Activated naive CD4-positive, alpha-beta T cell treated with anti-CD3 and anti-CD28 coated beads, Interleukin-2, amount 50 U/mL, for 72 hours (primary cell): ENCODE data around the gene RPH3AL. TPM values are rescaled to one million over a fixed set of nuclear protein-coding genes. Genes with fewer than 3 reads are reported as not detected.
"Not testable (repeated sequence)": the region's sequence is repeated elsewhere in the genome, so short reads cannot be mapped to it uniquely, and the experiment has no call there.

Experiments
- ATAC-seq, 2 donors: fragments of 150-1000 bp; cut with Tn5 transposase; 2 replicates each; pipeline ENCODE4 v1.10.0; 2021; ENCODE audit warnings: mild to moderate bottlenecking in 2 of 2, moderate library complexity in 2 of 2
- DNase-seq, 2 donors: peaks; one replicate each; pipeline ENCODE4 v3.0.0; 2021 to 2022; ENCODE audit warnings: low spot score in 2 of 2
- H3K27ac Mint-ChIP-seq, 2 donors: one replicate each; pipeline ENCODE4 v1.8.0; 2022; ENCODE audit warnings: mild to moderate bottlenecking in 2 of 2, mixed read lengths in 2 of 2
- H3K36me3 Mint-ChIP-seq, 2 donors: one replicate each; pipeline ENCODE4 v1.8.0; 2022; ENCODE audit warnings: mixed read lengths in 2 of 2
- H3K9me3 Mint-ChIP-seq, 2 donors: one replicate each; pipeline ENCODE4 v1.8.0; 2022; ENCODE audit warnings: mixed read lengths in 2 of 2
- total RNA-seq, 2 donors: library from RNA; stranded (reverse); gene quantifications; one replicate each; pipeline ENCODE4 v1.2.3, GENCODE V29; 2022

Gene RPH3AL
- total RNA-seq, 2 donors from 2014 or later, result 2.0 to 3.8 TPM

GRCh38 chr17:177155-177554 lies 175.5 kb downstream of the RPH3AL start:
- no peak for ATAC-seq
- no peak for DNase-seq
- Mint-ChIP-seq H3K9me3 (no peaks in the 10 kb centered on the region), H3K27ac (no peak overlapping the region), H3K36me3 (no peaks in the 10 kb centered on the region)

GRCh38 chr17:173166-173911 lies 179.3 kb downstream of the RPH3AL start:
- DNase-seq (no peak), ATAC-seq (no peak)
- Mint-ChIP-seq H3K9me3 (no peaks in the 10 kb centered on the region), H3K36me3 (no peaks in the 10 kb centered on the region), H3K27ac (no peak overlapping the region)

GRCh38 chr17:172401-172800 lies 180.2 kb downstream of the RPH3AL start:
- no peaks in the 10 kb centered on the region for H3K9me3 Mint-ChIP-seq
- no peak overlapping the region for H3K27ac Mint-ChIP-seq
- ATAC-seq (no peak), DNase-seq (no peak)
- H3K36me3 Mint-ChIP-seq, result no peaks in the 10 kb centered on the region

GRCh38 chr17:171871-172270 lies 180.7 kb downstream of the RPH3AL start:
- no peaks in the 10 kb centered on the region for H3K36me3 Mint-ChIP-seq
- ATAC-seq, result no peak

GRCh38 chr17:170130-170670 lies 182.4 kb downstream of the RPH3AL start:
- Mint-ChIP-seq H3K27ac (no peak overlapping the region), H3K36me3 (no peaks in the 10 kb centered on the region), H3K9me3 (no peaks in the 10 kb centered on the region)
- ATAC-seq (no peak), DNase-seq (no peak)

More at GRCh38 chr17:171871-172270, 180.7 kb downstream of the RPH3AL start:
- DNase-seq, result no peak
- Mint-ChIP-seq H3K9me3 (no peaks in the 10 kb centered on the region), H3K27ac (no peak overlapping the region)

- H3K27ac Mint-ChIP-seq, H3K36me3 Mint-ChIP-seq, H3K9me3 Mint-ChIP-seq, DNase-seq, ATAC-seq: not testable (repeated sequence)
These were observed 184.0 kb downstream of the RPH3AL start for GRCh38 chr17:168614-169013.

GRCh38 chr17:165939-166338 lies 186.7 kb downstream of the RPH3AL start:
- Mint-ChIP-seq H3K9me3 (no peaks in the 10 kb centered on the region), H3K36me3 (no peaks in the 10 kb centered on the region), H3K27ac (no peak overlapping the region)
- no peak for DNase-seq
- no peak for ATAC-seq

GRCh38 chr17:164303-165235 lies 188.0 kb downstream of the RPH3AL start:
- peak in 1 of 2 donors; percentile 61 for ATAC-seq

GRCh38 chr17:163514-164098 lies 189.0 kb downstream of the RPH3AL start:
- no peak for ATAC-seq
- Mint-ChIP-seq H3K27ac (no peak overlapping the region), H3K36me3 (no peaks in the 10 kb centered on the region), H3K9me3 (no peaks in the 10 kb centered on the region)
- DNase-seq, result no peak

More at GRCh38 chr17:164303-165235, 188.0 kb downstream of the RPH3AL start:
- H3K9me3 Mint-ChIP-seq, result no peaks in the 10 kb centered on the region
- no peak overlapping the region for H3K27ac Mint-ChIP-seq
- no peaks in the 10 kb centered on the region for H3K36me3 Mint-ChIP-seq
- DNase-seq, result no peak

GRCh38 chr17:162689-163088 lies 189.9 kb downstream of the RPH3AL start:
- Mint-ChIP-seq H3K36me3 (no peaks in the 10 kb centered on the region), H3K9me3 (no peaks in the 10 kb centered on the region), H3K27ac (no peak overlapping the region)
- no peak for ATAC-seq
- DNase-seq, result no peak

Other genes with a start within 250 kb of the RPH3AL start
- not detected for gene SCGB1C2, start 215.2 kb downstream of the RPH3AL start, total RNA-seq
- under 1 TPM in 1 of 2 donors, not detected in 1; 0.64 TPM for gene DOC2B, start 171.2 kb downstream of the RPH3AL start, total RNA-seq
- 10 to 100 TPM; 42.3 to 71.5 TPM for gene RFLNB, start 93.1 kb upstream of the RPH3AL start, total RNA-seq